NCI-H2171 treated with DMSO at 0.1 percent for 48 hours (cell line): Measurements from ENCODE around the gene GGNBP2.

Experiments
- DNase-seq: peaks from one replicate; lab custom pipeline; 2025; lab: John Stamatoyannopoulos, UW

GGNBP2 gene

GRCh38 chr17:36514856-36515255 lies 29.9 kb upstream of the GGNBP2 start:
- no peak for DNase-seq

- no peak for DNase-seq
Observed at GRCh38 chr17:36515837-36516236, 28.9 kb upstream of the GGNBP2 start.

DNA sequence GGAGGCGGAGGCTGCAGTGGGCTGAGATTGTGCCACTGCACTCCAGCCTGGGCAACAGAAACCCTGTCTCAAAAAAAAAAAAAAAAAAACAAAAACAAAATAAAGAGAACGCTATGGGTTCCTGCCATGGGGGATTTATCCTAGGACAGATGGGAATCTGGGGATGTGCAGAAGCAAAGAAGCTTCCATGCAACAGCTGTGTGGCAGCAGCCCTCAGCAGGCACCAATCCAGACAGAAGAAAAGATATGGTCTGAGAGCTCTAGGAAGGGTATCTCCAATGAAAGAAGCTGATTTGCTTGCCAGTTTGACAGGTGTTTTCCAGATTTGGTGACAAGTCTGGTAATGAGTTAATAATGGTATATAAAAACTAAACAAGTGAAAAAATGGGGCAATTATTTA lies 21.6 kb upstream of the GGNBP2 start:
- peak; percentile 70 for DNase-seq

DNA sequence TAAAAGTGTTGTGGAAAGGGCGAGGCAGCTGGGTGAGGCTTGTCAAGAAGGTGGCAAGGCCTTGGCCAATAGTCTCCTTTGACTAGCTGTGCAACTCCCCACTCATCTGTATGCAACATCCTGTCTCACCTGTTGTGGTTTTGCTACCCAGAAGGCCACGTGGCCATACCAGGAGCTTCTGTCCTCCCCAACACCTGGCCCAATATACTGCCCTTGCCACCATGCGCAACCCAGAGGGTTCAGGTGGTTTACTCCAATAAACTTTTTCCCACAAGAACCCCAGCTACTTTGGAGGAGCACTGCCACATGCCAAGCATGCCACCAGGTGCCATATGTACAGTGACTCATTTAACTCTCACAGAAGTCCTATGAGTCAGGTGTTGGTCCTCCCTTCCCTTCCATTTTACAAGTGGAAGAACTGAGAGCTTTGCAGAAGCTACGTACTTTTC lies 20.3 kb upstream of the GGNBP2 start:
- no peak for DNase-seq

DNA sequence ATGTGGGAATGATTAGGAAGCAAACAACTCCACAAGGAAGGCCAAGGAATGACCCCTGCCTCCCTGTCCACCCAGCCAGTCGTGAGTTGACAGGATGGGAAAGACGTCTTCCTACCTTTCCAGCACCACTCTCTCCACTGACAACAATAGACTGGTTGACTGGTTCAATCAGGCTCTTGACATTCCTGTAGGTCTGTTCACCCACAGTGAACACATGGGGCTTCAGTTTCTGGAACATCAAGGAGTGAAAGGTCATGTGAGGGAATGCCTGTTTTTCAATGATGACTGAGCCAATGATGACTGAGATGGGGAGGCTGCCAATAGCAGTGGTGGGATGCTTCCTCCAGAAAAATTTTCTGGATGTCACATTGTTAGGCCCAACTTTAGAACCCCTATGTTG lies 19.6 kb upstream of the GGNBP2 start:
- DNase-seq, result no peak

DNA sequence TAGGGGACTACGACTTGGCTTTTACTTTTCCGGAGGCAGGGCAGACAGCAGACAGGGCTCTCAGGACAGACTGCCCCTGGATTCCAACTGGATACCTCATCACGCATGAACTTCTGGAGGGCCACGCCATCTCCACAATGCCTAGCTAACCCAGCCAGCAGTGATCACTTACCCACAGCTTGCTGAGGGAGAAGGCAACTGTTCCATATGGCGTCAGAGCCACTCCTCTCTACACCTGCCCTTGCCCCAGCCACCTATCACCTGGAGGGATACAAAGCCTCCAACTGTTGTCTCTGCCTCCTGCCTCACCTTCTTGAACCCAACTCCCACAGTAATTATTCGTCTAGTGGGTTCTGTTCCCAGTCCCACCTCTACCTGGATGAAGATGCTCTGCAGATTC lies 18.8 kb upstream of the GGNBP2 start:
- DNase-seq, result no peak

DNA sequence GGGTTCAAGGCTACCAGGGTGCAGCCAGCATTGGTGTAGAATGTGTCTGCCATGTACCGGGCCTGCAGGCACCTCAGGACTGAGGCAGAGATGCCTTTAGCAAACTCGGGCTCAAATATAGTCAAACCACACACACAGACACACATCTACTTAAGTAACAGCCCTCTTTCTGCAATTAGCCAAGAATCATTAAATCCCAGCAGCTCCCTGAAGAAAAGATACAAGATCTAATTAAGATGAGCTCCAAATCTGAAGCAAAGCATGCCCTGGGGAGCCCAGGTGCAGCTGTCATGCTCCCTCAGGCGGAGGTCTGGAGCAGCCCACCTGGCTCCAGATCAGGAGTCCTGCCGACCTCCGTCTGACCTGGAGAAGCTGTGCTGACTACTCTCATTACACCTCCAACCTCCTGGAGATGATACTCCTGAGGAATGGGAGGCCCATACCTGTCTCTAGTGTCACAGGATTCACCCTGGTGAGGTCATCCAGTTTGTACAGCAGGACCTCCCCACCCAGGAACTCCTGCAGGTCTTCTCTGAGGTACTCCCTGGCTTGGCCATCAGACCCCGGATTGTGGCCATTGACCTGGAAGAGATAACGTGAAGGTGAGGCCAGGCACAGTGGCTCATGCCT lies 17.0 kb upstream of the GGNBP2 start:
- DNase-seq, result peak; percentile 83

GRCh38 chr17:36529121-36529520 lies 15.6 kb upstream of the GGNBP2 start:
- no peak for DNase-seq

DNA sequence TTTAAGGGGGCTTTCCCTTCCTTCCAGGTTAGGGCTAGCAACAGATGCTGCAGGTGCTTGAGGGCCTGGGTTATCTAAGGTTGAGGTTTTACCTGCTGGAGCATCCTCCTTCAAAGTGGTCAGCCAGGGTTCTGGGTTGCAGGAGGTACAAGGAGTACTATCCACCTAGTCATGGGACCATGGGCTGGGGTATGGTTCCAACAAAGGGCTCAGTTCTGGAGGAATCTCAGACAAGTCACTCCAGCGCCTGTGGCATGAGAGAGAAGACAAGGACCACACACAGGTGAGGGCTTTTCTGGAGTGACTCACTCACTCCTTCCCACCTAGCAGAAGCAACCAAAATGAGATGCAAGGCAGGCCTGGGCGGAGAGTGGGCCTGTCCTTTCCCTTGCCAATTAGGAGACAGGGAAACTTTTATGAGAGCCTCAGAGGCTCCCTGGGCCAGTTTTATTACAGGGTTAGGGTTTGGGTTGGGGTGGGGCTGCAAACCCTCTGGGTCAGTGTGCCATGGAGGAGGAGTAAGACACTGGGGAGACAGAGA lies 12.2 kb upstream of the GGNBP2 start:
- no peak for DNase-seq

DNA sequence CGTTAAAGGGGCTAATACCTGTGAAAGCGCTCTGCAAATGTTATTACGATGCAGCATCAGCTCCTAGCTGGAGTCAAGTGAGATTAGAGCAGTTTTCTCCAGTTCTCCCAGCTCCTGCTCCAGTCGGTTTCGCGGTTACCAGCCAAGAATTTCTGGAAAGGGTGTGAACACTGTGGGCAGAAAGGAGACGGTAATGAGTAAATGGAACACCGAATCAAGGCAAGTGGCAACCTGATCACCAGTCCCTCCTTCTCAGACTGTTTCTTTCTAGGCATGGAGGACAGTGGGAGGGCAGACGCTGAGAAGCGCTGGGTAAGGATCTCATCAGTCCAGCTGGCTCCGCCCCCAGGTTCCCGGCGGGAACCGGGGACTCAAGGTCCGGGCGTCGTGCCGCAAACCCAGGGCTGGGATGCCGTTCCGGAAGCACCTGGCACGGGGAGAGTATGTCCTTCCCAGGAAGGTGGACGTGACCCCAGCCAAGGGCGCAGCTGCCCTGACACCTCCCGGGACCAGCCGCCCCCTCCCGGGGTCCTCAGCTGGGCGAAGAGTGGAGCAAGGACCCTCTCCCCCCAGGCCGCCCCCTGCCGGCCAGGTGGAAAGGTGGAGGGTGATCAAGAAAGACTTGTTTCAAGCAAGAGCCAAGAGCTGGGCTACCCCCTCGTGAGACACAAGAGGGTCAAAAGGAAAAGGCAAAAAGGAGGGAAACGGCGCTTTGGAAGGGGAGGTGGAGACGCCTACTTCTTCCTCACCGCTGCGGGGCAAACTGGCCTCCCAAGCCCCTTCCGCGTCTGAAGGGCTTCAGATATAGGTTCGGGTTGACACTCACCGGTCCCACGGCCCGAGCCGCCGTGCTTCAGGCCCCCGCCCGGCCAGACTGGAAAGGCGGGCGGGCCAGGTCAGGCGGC lies 10.5 kb upstream of the GGNBP2 start:
- DNase-seq, result peak; percentile 73

GRCh38 chr17:36534840-36535668 lies 9.7 kb upstream of the GGNBP2 start, which contains the start of the genes MYO19 and PIGW:
Gene MYO19, minus strand, starts transcription at chr17:36534868. Its CDS starts 2,330 bp downstream, at chr17:36532538.
Gene PIGW, plus strand, starts transcription at chr17:36534987. Its CDS starts 2,115 bp downstream, at chr17:36537102.
- DNase-seq, result peak; percentile 93

DNA sequence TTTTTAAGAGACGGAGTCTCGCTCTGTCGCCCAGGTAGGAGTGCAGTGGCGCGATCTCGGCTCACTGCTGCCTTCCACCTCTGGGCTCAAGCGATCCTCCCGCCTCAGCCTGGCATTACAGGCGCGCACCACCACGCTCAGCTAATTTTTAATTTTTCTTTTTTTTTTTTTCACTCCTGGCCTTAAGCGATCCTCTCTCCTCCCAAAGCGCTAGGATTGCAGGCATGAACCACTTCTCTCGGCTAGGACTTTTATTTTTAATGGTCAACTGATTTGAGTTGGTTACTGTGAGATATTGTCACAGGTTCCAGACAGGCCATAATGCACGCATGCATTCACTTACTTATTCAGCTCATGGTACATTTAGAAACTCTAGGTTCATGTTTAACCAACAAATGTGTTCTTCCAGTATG lies 9.0 kb upstream of the GGNBP2 start:
- DNase-seq, result no peak

DNA sequence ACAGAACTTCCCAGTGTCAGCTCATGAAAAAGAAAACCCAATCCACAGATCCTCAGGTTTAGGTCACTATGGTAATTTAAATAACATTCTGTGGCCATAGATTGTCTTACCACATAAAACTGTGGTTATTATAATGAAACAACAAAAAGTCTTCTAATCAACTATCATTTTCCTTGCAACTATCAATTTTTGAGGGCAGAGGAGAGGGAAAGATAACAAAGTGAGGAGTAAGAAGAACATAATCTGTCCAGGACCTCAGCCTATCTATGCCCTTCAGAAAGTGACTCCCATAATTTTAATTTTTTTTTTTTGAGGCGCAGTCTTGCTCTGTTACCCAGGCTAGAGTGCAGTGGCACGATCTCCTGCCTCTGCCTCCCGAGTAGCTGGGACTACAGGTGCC lies 4.0 kb upstream of the GGNBP2 start:
- DNase-seq, result no peak

- DNase-seq, result no peak
Observed at GRCh38 chr17:36542755-36543154, 2.0 kb upstream of the GGNBP2 start.

GRCh38 chr17:36544044-36544306 lies 744 bp upstream of the GGNBP2 start:
- DNase-seq, result peak; percentile 32

GRCh38 chr17:36545077-36545464 lies 352 bp downstream of the GGNBP2 start:
- DNase-seq, result no peak

DNA sequence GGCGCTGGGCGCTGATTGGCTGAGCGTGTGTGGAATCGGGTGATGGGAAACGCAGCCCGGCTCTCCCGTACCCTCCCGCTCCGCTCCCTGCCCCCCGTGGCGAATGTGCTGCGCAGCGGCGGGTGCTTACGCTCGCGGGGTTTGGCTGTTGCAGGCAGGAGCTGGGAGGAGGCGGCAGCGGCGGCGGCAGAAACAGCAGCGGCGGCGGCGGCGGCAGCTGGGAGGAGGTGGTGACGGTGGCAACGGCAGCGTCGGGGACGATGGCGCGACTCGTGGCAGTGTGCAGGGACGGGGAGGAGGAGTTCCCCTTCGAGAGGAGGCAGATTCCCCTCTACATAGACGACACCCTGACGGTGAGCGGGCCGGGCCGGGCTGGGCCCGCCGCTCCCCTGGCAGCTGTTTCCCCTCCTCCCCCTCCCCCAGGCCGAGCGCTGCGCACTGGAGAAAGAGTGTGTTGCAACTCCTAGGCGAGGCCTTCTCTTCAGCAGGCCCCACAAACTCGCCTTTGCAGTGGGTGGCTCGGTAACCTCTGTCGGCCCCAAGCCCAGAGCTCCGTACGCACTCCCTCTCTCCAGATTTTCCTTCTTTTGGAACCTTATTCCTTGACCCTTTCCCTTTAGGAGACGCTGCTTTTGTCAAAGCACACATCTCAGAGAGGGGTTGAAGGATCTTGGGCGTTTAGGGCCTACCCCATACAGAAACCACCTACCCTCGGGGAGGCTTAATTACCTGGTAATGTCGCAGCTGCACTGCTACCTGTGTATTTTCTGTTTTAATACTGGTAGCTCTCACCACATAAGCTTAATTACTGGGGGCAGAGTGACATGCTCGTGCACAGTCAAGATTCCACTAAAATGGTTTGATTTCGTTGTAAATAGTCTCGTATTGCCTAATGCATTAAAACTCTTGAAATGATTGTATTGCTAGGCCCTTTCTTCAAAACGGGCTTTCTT lies 1.0 kb downstream of the GGNBP2 start:
- peak; percentile 95 for DNase-seq

- no peak for DNase-seq
Observed at GRCh38 chr17:36546418-36547093, 1.8 kb downstream of the GGNBP2 start.

GRCh38 chr17:36547776-36548175 lies 3.1 kb downstream of the GGNBP2 start:
- no peak for DNase-seq
